ENCODE measurements around the gene ANKRD24.
"Not testable (repeated sequence)": the region's sequence is repeated elsewhere in the genome, so short reads cannot be mapped to it uniquely, and the experiment has no call there.

The ANKRD24 gene

DNA sequence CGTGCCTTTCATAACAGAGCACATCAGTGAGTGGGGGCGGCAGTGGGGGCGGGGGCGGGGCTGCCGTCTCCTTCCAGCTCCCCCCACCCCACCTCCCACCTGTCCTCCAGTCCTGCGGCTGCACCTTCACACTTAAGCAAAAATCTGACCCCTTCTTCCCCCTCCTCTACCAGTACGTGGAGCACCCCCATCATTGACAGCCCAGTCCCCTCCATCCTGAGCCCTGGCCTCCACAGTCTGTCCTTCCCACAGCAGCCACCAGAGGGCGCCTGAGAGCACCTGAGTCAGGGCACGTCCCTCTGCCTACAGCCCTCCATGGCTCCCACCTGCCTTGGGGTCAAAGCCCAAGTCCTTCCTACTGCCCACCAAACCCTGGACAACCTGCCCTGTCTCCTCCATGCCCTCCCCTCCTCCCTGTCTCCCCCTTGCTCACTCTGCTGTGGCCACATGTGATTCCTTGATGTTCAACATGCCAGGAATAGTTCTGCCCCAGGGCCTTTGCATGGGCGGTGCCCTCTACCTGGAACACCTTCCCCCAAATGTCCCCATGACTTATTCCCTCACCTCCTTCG, 50.9 kb downstream of the ANKRD24 start:
- peak; percentile 33 for DNase-seq (ENCODE audit: low read depth)
- TF ChIP-seq, protein P1, sequence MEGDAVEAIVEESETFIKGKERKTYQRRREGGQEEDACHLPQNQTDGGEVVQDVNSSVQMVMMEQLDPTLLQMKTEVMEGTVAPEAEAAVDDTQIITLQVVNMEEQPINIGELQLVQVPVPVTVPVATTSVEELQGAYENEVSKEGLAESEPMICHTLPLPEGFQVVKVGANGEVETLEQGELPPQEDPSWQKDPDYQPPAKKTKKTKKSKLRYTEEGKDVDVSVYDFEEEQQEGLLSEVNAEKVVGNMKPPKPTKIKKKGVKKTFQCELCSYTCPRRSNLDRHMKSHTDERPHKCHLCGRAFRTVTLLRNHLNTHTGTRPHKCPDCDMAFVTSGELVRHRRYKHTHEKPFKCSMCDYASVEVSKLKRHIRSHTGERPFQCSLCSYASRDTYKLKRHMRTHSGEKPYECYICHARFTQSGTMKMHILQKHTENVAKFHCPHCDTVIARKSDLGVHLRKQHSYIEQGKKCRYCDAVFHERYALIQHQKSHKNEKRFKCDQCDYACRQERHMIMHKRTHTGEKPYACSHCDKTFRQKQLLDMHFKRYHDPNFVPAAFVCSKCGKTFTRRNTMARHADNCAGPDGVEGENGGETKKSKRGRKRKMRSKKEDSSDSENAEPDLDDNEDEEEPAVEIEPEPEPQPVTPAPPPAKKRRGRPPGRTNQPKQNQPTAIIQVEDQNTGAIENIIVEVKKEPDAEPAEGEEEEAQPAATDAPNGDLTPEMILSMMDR (IDR thresholded peaks at IDR 0.05; ENCODE audit: low read length, missing control alignments) = peak; percentile 78
- no peak overlapping the region for H3K4me3 ChIP-seq (replicated peaks; ENCODE audit: low read depth, low read length)

DNA sequence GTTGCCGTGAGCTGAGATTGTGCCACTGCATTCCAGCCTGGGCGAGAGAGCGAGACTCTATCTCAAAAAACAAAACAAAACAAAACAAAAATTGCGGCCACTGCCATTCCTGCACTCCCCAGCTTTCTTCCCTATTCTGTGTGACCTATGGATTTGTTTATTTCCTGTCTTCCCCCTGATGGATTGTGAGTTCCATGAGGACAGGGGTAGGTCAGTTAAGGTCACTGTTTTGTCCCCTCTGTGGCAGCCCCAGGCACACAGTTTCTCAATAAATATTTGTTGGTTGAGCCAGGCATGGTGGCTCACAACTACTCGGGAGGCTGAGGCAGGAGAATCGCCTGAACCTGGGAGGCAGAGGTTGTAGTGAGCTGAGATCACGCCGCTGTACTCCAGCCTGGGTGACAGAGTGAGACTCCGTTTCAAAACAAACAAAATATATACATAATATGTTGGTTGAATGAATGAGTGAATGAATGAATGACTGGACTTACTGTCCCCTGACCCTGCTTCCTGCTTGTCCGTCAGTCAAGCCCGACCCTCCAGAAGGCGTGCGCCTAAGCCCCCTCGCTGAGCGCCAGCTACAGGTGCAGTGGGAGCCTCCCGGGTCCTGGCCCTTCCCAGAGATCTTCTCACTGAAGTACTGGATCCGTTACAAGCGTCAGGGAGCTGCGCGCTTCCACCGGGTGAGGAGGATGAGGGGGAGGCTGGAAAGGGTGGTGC, 51.8 kb downstream of the ANKRD24 start:
- H3K4me3 ChIP-seq (replicated peaks; ENCODE audit: low read depth, low read length) = no peak overlapping the region
- DNase-seq (ENCODE audit: low read depth) = no peak
- TF ChIP-seq, protein P1 (IDR thresholded peaks at IDR 0.05; ENCODE audit: low read length, missing control alignments) = no peak

DNA sequence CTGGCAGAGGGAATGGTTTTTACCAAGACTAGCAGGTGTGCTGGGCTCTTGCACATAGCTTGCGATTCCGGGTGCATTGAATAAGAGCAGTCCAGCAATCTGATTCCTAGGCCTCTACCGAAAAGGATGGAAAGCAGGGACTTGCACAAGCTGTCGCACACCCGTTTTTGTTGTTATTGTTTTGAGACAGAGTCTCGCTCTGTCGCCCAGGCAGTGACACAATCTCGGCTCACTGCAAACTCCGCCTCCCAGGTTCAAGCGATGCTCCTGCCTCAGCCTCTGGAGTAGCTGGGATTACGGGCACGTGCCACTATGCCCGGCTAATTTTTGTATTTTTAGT, 52.3 kb downstream of the ANKRD24 start:
- TF ChIP-seq, protein P1 (IDR thresholded peaks at IDR 0.05; ENCODE audit: low read length, missing control alignments) = no peak
- DNase-seq (ENCODE audit: low read depth) = no peak
- H3K4me3 ChIP-seq (replicated peaks; ENCODE audit: low read depth, low read length) = no peak overlapping the region

DNA sequence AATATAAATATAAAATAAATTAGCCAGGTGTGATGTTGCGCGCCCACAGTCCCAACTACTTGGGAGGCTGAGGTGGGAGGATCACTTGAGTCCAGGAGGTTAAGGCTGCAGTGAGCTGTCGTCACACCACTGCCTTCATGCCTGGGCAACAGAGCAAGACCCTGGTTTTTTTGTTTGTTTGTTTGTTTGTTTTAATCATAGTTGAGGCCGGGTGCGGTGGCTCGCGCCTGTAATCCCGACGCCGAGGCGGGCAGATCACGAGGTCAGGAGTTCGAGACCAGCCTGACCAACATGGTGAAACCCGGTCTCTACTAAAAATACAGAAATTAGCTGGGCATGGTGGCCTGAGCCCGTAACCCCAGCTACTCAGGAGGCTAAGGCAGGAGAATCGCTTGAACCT, 55.0 kb downstream of the ANKRD24 start:
- DNase-seq (ENCODE audit: low read depth) = not testable (repeated sequence)

DNA sequence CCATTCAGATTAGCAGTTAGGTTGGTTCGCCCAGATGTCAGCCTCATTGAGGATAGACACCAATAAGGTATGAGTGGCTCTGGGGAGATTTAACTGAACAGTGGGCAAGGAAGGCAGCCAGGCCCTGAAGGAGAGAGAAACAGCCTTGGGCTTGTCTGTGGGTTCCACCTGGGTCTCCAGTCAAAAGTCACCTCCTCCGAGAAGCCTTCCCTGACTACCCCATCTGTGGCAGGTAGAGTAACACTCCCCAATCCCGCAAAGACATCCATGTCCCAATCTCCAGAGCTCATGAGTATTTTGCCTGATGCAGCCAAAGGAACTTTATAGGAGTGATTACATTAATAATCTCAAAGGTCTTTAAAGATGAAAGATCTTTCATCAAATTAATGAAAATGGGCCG, 56.3 kb downstream of the ANKRD24 start:
- no peak for DNase-seq (ENCODE audit: low read depth)
- TF ChIP-seq, protein P1 (IDR thresholded peaks at IDR 0.05; ENCODE audit: low read length, missing control alignments) = no peak
- no peak overlapping the region for H3K4me3 ChIP-seq (replicated peaks; ENCODE audit: low read depth, low read length)

More for the DNA sequence above, 55.0 kb downstream of the ANKRD24 start:
- H3K4me3 ChIP-seq (replicated peaks; ENCODE audit: low read depth, low read length) = not testable (repeated sequence)

DNA sequence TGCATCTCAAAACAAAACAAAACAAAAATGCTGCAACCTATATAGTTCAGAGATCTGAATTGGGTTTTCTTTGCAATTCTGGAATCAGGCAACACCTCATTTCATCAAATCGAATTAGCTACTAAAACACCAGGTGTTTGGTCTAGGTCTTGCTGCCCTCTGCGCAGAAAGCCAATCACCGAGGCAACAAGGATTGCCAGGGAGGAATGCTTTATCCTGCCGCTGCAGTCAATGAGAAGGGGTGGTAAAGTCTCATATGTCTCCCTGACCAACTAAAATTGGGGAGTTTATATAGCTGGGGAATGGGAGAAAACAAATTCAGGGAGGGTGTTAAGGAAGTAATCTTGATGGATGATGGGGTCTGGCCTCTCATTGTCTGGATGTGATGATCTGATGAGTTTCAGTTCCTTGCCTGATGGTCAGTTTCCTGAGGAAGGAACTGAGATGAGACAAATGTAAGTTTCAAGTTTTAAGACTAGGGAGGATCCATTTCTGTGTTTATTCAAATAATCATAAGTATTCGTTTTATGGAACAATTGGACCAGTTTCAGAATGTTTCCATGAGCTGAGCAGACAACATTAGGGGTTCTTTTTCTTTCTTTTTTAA, 59.4 kb downstream of the ANKRD24 start:
- DNase-seq (ENCODE audit: low read depth) = no peak
- no peak overlapping the region for H3K4me3 ChIP-seq (replicated peaks; ENCODE audit: low read depth, low read length)
- TF ChIP-seq, protein P1 (IDR thresholded peaks at IDR 0.05; ENCODE audit: low read length, missing control alignments) = no peak

DNA sequence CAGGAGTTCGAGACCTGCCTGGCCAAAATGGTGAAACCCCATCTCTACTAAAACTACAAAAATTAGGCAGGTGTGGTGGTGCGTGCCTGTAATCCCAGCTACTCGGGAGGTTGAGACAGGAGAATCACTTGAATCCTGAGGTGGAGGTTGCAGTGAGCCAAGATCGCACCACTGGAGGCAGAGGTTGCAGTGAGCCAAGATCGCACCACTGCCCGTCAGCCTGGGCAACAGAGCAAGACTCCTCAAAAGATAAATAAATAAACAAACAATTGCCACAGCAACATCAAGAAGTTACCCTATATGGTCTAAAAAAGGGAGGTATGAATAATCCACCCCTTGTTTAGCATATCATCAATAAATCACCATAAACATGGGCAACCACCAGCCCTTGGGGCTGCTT, 63.4 kb downstream of the ANKRD24 start:
- DNase-seq (ENCODE audit: low read depth); H3K4me3 ChIP-seq (replicated peaks; ENCODE audit: low read depth, low read length): not testable (repeated sequence)
